Neural progenitor cell (in vitro differentiated cells): ENCODE results near the gene ASB8.

Experiments
- CTCF ChIP-seq: fragments of 200-600 bp; sonication (generic); IDR thresholded peaks from 2 replicates; pipeline ENCODE4 v1.5.1; 2017; ENCODE audit warnings: antibody characterized with exemption, mild to moderate bottlenecking
- EZH2 ChIP-seq: fragments of 200-600 bp; sonication (generic); IDR thresholded peaks from 2 replicates; pipeline ENCODE4 v1.6.1; 2017; ENCODE audit warnings: antibody characterized with exemption, mild to moderate bottlenecking, moderate library complexity
- EZH2phosphoT487 ChIP-seq: fragments of 200-600 bp; sonication (generic); IDR thresholded peaks from 2 replicates; pipeline ENCODE4 v1.6.1; 2017; ENCODE audit warnings: antibody characterized with exemption

- no peak for TF ChIP-seq CTCF
- no peak for TF ChIP-seq EZH2
- no peak for TF ChIP-seq EZH2phosphoT487
Observed at GRCh38 chr12:48123169-48123568, 34.1 kb downstream of the ASB8 start.
